Measurements from ENCODE around the gene CHRM2.

CHRM2 gene

DNA sequence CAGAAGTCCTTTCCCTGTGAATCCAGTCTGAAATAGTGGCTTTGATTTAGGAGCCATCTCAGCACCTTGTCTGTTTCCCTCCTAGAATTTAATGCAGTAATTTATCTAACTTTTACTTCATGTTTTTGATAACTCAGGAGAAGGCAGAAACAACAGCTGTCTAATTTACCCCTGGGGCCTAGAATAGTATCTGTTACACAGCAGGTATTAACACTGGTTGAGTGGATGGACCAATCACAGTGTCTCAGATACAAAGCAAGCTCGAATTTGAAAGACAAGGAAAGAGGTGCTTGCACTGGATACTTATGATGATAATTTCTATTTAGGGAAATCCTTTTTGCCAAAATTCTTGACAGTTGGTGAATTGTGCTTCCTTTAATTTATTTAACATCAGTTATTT, 23.4 kb downstream of the CHRM2 start:
- no peak overlapping the region for H3K4me3 ChIP-seq
- H3K27ac ChIP-seq: no peak overlapping the region
- TF ChIP-seq, protein P1, sequence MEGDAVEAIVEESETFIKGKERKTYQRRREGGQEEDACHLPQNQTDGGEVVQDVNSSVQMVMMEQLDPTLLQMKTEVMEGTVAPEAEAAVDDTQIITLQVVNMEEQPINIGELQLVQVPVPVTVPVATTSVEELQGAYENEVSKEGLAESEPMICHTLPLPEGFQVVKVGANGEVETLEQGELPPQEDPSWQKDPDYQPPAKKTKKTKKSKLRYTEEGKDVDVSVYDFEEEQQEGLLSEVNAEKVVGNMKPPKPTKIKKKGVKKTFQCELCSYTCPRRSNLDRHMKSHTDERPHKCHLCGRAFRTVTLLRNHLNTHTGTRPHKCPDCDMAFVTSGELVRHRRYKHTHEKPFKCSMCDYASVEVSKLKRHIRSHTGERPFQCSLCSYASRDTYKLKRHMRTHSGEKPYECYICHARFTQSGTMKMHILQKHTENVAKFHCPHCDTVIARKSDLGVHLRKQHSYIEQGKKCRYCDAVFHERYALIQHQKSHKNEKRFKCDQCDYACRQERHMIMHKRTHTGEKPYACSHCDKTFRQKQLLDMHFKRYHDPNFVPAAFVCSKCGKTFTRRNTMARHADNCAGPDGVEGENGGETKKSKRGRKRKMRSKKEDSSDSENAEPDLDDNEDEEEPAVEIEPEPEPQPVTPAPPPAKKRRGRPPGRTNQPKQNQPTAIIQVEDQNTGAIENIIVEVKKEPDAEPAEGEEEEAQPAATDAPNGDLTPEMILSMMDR (IDR thresholded peaks at IDR 0.05): no peak

DNA sequence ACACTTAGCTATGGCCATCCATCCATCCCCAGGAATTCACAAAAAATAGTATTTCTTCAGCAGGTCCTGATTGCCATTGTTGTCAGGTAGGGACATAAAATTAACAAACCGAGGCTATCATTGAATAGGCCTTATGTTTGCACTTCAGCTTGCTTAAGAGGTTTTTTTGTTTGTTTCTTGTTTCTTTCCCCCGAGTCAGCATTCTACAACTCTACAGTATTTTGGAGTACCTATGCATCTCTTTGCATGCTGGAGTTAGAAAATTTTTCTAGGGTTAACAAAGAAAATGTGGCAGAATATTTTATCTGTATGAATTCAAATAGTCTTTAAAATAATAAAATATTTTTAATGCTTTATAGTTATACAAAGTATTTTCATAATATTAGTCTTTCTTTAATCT, 26.3 kb downstream of the CHRM2 start:
- DNase-seq (ENCODE audit: low spot score): no peak
- no peak overlapping the region for H3K4me3 ChIP-seq
- TF ChIP-seq, protein P1 (IDR thresholded peaks at IDR 0.05): no peak
- H3K27ac ChIP-seq: no peak overlapping the region

More for the DNA sequence above, 23.4 kb downstream of the CHRM2 start:
- no peak for DNase-seq (ENCODE audit: low spot score)

DNA sequence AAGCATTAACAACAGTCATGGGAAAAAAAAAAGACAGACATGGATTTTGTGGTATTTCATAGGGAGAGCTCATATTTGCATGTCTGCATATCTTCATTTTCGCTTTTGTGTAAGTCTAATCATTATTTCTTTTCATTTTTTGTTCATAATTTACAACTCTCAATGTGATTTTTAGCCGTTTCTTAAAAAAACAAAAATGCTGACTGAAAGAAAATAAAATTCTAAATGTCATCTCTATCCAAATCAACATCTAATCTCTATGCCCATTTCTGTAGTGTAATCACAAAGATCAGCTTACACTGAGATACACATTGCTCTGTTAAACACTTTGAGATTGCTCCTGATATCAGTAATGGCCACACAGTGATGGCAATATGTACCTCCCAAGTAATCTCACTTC, 29.2 kb downstream of the CHRM2 start:
- DNase-seq (ENCODE audit: low spot score): no peak
- Histone ChIP-seq H3K4me3 (no peak overlapping the region), H3K27ac (no peak overlapping the region)
- TF ChIP-seq, protein P1 (IDR thresholded peaks at IDR 0.05): no peak

DNA sequence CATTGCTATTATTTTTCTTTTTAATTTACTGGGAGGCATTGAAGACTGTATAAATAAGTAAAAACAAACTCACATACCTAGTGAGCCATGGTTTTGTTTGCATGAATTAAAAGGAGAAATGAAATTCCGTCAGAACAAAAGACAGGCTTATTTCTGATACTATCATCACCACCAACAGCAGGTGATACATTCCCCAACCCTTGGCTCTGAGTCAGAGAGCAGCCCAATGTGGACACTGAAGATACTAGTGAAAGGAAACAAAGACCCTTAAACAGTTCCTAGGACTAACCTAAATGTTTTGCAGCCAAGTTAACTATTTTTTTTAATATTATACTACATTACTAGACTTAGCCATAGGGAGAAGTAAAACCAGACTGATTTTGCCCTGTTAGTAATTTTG, 31.6 kb downstream of the CHRM2 start:
- Histone ChIP-seq H3K4me3 (no peak overlapping the region), H3K27ac (no peak overlapping the region)
- DNase-seq (ENCODE audit: low spot score): no peak
- TF ChIP-seq, protein P1 (IDR thresholded peaks at IDR 0.05): no peak

DNA sequence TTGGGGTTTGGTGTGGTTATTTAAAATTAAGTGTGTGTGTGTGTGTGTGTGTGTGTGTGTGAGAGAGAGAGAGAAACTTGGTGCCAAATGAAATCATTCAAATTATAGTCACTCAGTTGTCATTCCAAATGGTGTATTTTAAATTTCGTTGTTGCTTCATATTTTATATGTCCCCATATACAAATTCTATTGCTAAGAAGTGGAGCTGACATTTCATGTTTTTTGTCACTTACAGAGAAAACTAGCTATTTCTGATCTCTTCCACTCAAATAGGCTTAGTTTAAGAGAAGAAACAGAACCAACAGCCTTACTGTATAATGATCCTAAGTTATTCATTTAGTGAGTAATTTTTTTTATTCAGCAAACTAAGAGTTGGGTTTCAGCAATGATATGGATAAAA, 42.3 kb downstream of the CHRM2 start:
- H3K27ac ChIP-seq: no peak overlapping the region
- TF ChIP-seq, protein P1 (IDR thresholded peaks at IDR 0.05): no peak
- no peak overlapping the region for H3K4me3 ChIP-seq
- no peak for DNase-seq (ENCODE audit: low spot score)

DNA sequence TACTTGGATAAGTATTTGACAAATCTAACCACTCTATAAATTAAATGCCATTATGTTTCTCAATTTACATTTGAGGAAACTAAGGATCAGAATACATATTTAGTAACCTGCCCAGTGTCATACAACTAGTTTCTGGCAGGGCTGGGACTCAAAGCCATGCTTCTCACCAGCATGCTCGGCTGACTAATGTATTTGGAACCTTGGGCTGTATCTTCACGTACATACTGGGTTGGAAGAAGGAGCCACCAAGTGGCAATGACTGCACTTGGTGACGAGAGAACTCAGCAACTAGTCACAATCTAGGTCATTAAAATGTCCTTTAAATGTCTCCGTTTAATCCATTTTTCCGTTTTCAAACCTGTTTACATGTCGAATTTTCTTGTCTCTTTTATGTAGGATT, 42.9 kb downstream of the CHRM2 start:
- TF ChIP-seq, protein P1 (IDR thresholded peaks at IDR 0.05): no peak
- no peak overlapping the region for H3K4me3 ChIP-seq
- DNase-seq (ENCODE audit: low spot score): no peak
- H3K27ac ChIP-seq: no peak overlapping the region

DNA sequence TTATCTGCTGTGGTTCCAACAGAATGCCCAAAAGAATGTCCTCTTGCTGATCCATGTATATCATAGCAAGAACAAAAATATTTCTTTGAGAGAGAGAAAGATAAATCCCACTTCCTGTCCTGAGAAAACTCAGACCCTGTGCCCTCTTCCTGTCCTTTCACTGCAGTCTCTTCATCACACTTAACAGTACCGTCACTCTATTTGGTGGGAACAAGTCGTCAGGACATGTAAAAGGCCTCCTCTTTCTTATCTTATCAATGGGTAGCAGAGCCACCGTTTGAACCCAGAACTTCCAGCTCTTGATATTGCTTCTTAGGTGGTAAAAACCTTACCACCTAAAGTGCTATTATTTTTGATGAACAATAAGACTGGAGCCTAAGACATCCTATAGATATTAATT, 43.9 kb downstream of the CHRM2 start:
- Histone ChIP-seq H3K4me3 (no peak overlapping the region), H3K27ac (no peak overlapping the region)
- no peak for DNase-seq (ENCODE audit: low spot score)
- TF ChIP-seq, protein P1 (IDR thresholded peaks at IDR 0.05): no peak

Data from coronary artery (tissue), 2 donors.